Transverse colon (tissue), 3 donors: Measurements from ENCODE around the gene EEFSEC.

Experiments
- EP300 ChIP-seq: sonication (generic); formaldehyde crosslinking; IDR thresholded peaks from one replicate; pipeline ENCODE4 v1.6.1; 2017; ENCODE audit warnings: antibody characterized with exemption, low read depth
- POLR2AphosphoS5 ChIP-seq, 3 donors: sonication (generic); formaldehyde crosslinking; IDR thresholded peaks; one replicate each; pipeline ENCODE4 v1.6.1; 2016; ENCODE audit warnings: antibody characterized with exemption in 3 of 3

- TF ChIP-seq EP300 (no peak), POLR2AphosphoS5 (IDR thresholded peaks at IDR 0.05) (no peak)
Measured at GRCh38 chr3:128194843-128195242, 41.6 kb downstream of the EEFSEC start.
